ENCODE measurements around the gene CDK17.

CDK17 gene

DNA sequence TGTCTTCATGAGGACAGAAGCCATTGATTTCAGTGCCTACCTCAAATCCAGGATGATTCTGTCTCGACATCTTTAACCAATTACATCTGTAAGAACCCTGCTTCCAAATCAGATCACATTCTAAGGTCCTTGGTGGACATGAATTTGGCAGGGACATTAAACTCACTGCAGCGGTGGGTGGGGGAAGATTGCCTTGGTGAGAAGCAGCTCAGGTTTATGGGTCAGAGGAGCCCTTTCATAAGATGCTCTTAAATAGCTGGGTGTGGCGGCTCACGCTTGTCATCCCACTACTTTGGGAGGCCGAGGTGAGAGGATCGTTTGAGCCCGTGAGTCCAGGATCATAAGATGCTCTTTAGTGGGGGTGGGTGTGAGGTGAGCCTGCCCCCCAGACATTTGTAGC is 163.2 kb downstream of the CDK17 start:
- TF ChIP-seq, protein P1, sequence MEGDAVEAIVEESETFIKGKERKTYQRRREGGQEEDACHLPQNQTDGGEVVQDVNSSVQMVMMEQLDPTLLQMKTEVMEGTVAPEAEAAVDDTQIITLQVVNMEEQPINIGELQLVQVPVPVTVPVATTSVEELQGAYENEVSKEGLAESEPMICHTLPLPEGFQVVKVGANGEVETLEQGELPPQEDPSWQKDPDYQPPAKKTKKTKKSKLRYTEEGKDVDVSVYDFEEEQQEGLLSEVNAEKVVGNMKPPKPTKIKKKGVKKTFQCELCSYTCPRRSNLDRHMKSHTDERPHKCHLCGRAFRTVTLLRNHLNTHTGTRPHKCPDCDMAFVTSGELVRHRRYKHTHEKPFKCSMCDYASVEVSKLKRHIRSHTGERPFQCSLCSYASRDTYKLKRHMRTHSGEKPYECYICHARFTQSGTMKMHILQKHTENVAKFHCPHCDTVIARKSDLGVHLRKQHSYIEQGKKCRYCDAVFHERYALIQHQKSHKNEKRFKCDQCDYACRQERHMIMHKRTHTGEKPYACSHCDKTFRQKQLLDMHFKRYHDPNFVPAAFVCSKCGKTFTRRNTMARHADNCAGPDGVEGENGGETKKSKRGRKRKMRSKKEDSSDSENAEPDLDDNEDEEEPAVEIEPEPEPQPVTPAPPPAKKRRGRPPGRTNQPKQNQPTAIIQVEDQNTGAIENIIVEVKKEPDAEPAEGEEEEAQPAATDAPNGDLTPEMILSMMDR (IDR thresholded peaks at IDR 0.05; ENCODE audit: insufficient read depth, low read depth, low read length, missing control alignments): no peak
- DNase-seq (ENCODE audit: low read depth): no peak
- H3K4me3 ChIP-seq (ENCODE audit: low read depth, low read length): no peak overlapping the region

- H3K4me3 ChIP-seq (ENCODE audit: low read depth, low read length): no peak overlapping the region
- TF ChIP-seq, protein P1 (IDR thresholded peaks at IDR 0.05; ENCODE audit: insufficient read depth, low read depth, low read length, missing control alignments): no peak
- DNase-seq (ENCODE audit: low read depth): no peak
Observed at GRCh38 chr12:96236221-96236822, 163.9 kb downstream of the CDK17 start.

DNA sequence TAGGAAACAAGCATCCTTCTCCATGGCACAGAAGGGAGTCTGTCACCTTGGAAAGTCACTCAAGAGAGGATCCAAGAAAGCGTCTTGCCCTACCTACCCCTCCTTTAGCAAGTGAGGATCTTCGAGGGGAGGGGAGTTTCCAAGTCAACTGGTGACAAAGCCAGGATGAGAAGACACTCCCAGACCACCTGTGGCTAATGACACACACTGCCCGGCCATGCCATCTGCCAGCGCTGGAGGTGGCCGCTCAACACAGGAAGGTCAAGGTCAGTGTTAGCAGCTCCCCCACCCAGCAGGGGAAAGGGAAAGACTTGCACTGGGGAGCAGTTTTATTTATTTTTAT is 164.8 kb downstream of the CDK17 start:
- H3K4me3 ChIP-seq (ENCODE audit: low read depth, low read length): no peak overlapping the region
- TF ChIP-seq, protein P1 (IDR thresholded peaks at IDR 0.05; ENCODE audit: insufficient read depth, low read depth, low read length, missing control alignments): no peak
- no peak for DNase-seq (ENCODE audit: low read depth)

DNA sequence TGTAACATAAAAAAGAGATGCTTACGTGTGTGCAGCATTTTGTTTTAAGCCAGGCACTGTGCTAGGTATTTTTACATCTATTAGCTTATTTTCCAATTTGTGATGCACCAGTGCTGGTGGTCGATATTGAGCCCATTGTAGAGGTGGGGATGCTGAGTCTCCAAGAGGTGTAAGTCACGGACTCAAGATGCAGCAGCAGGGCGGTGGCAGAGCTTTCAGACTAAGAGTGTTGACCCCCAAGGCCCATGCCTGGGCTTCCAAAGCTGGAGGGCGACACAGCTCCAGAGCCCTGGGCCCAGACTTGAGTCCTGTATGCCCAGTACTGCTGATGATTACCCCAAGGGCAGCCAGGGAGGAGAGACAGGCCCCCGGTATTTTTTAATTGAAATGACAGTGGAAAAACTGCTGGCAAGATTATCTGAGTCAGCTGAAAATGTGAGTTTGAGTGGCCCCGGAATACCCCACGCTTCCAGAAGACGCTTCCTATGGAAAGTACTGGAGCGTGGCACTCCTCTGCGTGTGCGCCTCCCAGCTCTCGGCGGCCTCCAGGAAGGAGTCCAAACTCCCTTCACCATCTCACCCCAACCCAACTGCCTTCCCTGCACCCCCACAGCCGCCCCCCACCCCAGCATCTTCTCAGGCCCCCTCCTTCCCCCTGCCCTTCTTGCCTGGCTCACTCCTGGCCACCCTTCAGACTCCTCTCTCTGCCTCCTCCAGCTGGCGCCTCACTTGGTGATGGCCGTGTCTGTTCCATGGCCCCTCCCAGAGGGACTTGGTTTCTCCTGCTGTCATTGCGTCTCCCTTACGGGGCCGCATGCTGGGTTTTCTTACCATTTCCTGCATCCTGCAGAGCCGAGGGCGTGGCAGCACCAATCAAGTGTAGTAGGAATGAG is 165.4 kb downstream of the CDK17 start:
- TF ChIP-seq, protein P1 (IDR thresholded peaks at IDR 0.05; ENCODE audit: insufficient read depth, low read depth, low read length, missing control alignments): no peak
- DNase-seq (ENCODE audit: low read depth): no peak
- H3K4me3 ChIP-seq (ENCODE audit: low read depth, low read length): no peak overlapping the region

DNA sequence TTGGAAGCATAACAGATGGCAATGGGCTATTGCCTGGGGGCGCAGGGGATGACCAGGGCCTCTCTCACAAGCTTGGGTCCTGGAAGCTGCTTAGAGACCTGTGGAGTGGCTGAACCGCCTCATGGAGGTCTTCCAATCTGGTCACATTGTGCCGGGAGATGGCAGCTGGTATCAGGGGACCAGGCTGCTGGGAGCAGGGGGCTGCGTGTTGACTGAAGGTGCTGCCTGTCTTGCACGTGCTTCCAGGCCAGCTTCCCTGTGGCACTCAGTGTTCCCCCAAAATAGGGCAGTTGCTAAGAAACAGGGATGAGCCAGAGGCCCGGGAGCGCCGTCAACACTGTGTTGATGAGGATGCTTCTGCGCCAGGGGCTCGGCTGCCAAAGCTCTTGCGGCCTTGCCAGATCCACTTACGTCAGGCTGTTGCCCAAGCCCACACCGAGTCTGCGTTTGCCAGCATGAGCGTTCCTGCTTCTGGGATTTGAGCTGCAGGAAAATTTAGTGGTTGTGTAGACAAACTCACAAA is 166.2 kb downstream of the CDK17 start:
- no peak overlapping the region for H3K4me3 ChIP-seq (ENCODE audit: low read depth, low read length)
- DNase-seq (ENCODE audit: low read depth): no peak
- TF ChIP-seq, protein P1 (IDR thresholded peaks at IDR 0.05; ENCODE audit: insufficient read depth, low read depth, low read length, missing control alignments): no peak

DNA sequence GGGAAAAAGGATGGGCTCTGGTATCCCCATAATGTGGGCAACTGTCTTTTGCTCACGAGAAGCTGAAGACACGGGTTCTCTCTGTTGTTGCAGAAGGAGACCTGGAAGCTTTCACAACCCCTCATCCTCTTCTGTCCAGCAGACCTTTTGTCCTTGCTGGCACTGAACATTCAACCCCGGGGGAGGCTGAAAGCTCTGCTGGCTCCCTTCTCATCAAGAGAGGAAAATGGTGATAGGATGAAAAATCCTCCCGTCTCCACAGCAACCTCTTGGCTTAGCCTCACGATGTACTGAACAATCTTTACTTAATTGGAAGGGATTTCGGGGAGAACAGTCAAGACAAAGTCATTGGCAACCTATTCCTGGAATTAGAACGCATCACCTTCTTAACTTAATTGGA is 167.1 kb downstream of the CDK17 start:
- DNase-seq (ENCODE audit: low read depth): no peak
- TF ChIP-seq, protein P1 (IDR thresholded peaks at IDR 0.05; ENCODE audit: insufficient read depth, low read depth, low read length, missing control alignments): no peak
- H3K4me3 ChIP-seq (ENCODE audit: low read depth, low read length): no peak overlapping the region

All from GM12865 (cell line).